ENCODE measurements around the gene CACNB2. TPM values are rescaled to one million over a fixed set of nuclear protein-coding genes. Genes with fewer than 3 reads are reported as not detected.

CACNB2 gene
- total RNA-seq, 4 donors from 2014 or later, result 60.3 to 158 (median 89.1) TPM

GRCh38 chr10:18549105-18549504 lies 408.9 kb downstream of the CACNB2 start:
- Histone ChIP-seq H3K4me3 (no peak overlapping the region), H3K27ac (no peak overlapping the region), H3K27me3 (no peaks in the 10 kb centered on the region), H3K4me1 (peaks cover 0 to 9% (median 0%) of the 10 kb centered on the region in 3 donors), H3K36me3 (peaks cover 0 to 22% of the 10 kb centered on the region in 2 donors), H3K9me3 (no peaks in the 10 kb centered on the region)
- ATAC-seq, result no peak
- 92% methylated on average over 2 of the region's 2 CpGs; no CpG with 5 or more reads in 1 of the 2 donors for WGBS, 2 donors (ENCODE audit: low coverage in 1 of 2)
- TF ChIP-seq EP300 (IDR thresholded peaks at IDR 0.05), result no peak
- TF ChIP-seq POLR2AphosphoS5 (IDR thresholded peaks at IDR 0.05), result no peak
- no peak for TF ChIP-seq POLR2A (IDR thresholded peaks at IDR 0.05)
- no peak for TF ChIP-seq CTCF (IDR thresholded peaks at IDR 0.05)

GRCh38 chr10:18551473-18551872 lies 411.2 kb downstream of the CACNB2 start:
- no peaks in the 10 kb centered on the region for H3K4me1 ChIP-seq
- 90 to 100% methylated on average over 2 of the region's 2 CpGs for WGBS, 2 donors (ENCODE audit: low coverage in 1 of 2)
- peaks cover 0 to 44% of the 10 kb centered on the region in 2 donors for H3K36me3 ChIP-seq
- no peak for ATAC-seq
- H3K27me3 ChIP-seq, result no peaks in the 10 kb centered on the region
- H3K4me3 ChIP-seq, result no peak overlapping the region
- TF ChIP-seq POLR2A (IDR thresholded peaks at IDR 0.05) (no peak), POLR2AphosphoS5 (IDR thresholded peaks at IDR 0.05) (no peak), EP300 (IDR thresholded peaks at IDR 0.05) (no peak), CTCF (IDR thresholded peaks at IDR 0.05) (no peak)
- H3K27ac ChIP-seq, result no peak overlapping the region
- H3K9me3 ChIP-seq, result no peaks in the 10 kb centered on the region

- no peak overlapping the region for H3K4me3 ChIP-seq
- H3K36me3 ChIP-seq, result peaks cover 0 to 68% of the 10 kb centered on the region in 2 donors
- no peaks in the 10 kb centered on the region for H3K27me3 ChIP-seq
- no peak for TF ChIP-seq POLR2AphosphoS5 (IDR thresholded peaks at IDR 0.05)
- no peak for TF ChIP-seq EP300 (IDR thresholded peaks at IDR 0.05)
- no peak for TF ChIP-seq CTCF (IDR thresholded peaks at IDR 0.05)
- no peak for TF ChIP-seq POLR2A (IDR thresholded peaks at IDR 0.05)
- 94 to 98% methylated on average over 3 of the region's 3 CpGs for WGBS, 2 donors (ENCODE audit: low coverage in 1 of 2)
- H3K9me3 ChIP-seq, result no peaks in the 10 kb centered on the region
- no peak overlapping the region for H3K27ac ChIP-seq
- H3K4me1 ChIP-seq, result no peaks in the 10 kb centered on the region
- ATAC-seq, result no peak
Measured at GRCh38 chr10:18554479-18554878, 414.3 kb downstream of the CACNB2 start.

GRCh38 chr10:18556522-18557147 lies 416.4 kb downstream of the CACNB2 start:
- no peaks in the 10 kb centered on the region for H3K9me3 ChIP-seq
- no peak for TF ChIP-seq POLR2AphosphoS5 (IDR thresholded peaks at IDR 0.05)
- H3K4me1 ChIP-seq, result no peaks in the 10 kb centered on the region
- peaks cover 0 to 68% of the 10 kb centered on the region in 2 donors for H3K36me3 ChIP-seq
- no peak overlapping the region for H3K4me3 ChIP-seq
- H3K27me3 ChIP-seq, result no peaks in the 10 kb centered on the region
- H3K27ac ChIP-seq, result no peak overlapping the region
- no peak for ATAC-seq
- WGBS, 2 donors (ENCODE audit: low coverage in 1 of 2), result 94 to 97% methylated on average over 3 of the region's 3 CpGs

- no peaks in the 10 kb centered on the region for H3K27me3 ChIP-seq
- TF ChIP-seq EP300 (IDR thresholded peaks at IDR 0.05), result no peak
- no peak for TF ChIP-seq POLR2AphosphoS5 (IDR thresholded peaks at IDR 0.05)
- no peak for TF ChIP-seq CTCF (IDR thresholded peaks at IDR 0.05)
- no peak for TF ChIP-seq POLR2A (IDR thresholded peaks at IDR 0.05)
- ATAC-seq, result no peak
- H3K4me3 ChIP-seq, result no peak overlapping the region
- no peak overlapping the region for H3K27ac ChIP-seq
- no peaks in the 10 kb centered on the region for H3K9me3 ChIP-seq
- H3K4me1 ChIP-seq, result no peaks in the 10 kb centered on the region
- peaks cover 0 to 73% of the 10 kb centered on the region in 2 donors for H3K36me3 ChIP-seq
- WGBS, 2 donors (ENCODE audit: low coverage in 1 of 2), result 86% methylated on average over 1 of the region's 1 CpG; no CpG with 5 or more reads in 1 of the 2 donors
Measured at GRCh38 chr10:18557960-18558359, 417.7 kb downstream of the CACNB2 start.

Data from gastroesophageal sphincter (tissue), 4 donors.